Measurements from ENCODE around the gene OSBPL3.

GRCh38 chr7:24965831-24966708, 13.9 kb downstream of the OSBPL3 start:
- TF ChIP-seq CTCF (IDR thresholded peaks at IDR 0.05) (no peak), POLR2A (IDR thresholded peaks at IDR 0.05) (no peak)
